Thyroid gland (tissue), 4 donors: Measurements from ENCODE around the gene RCAN2. TPM values are rescaled to one million over a fixed set of nuclear protein-coding genes. Genes with fewer than 3 reads are reported as not detected.
"Not testable (repeated sequence)": the region's sequence is repeated elsewhere in the genome, so short reads cannot be mapped to it uniquely, and the experiment has no call there.

Source experiments
- DNase-seq, 2 donors: peaks; one replicate each; pipeline ENCODE4 v3.0.0-alpha.2; 2019
- H3K27ac ChIP-seq, 3 donors: fragments of 200-600 bp; sonication (generic); 1 replicate in 2 of 3; 2 replicates in 1 of 3; pipeline ENCODE4 v1.5.1; 2016 to 2019; ENCODE audit warnings: mild to moderate bottlenecking in 1 of 3, moderate library complexity in 1 of 3
- H3K27me3 ChIP-seq: fragments of 200-600 bp; sonication (generic); one replicate; pipeline ENCODE4 v1.5.1; 2019
- H3K36me3 ChIP-seq, 2 donors: fragments of 200-600 bp; sonication (generic); one replicate each; pipeline ENCODE4 v1.5.1; 2016 to 2019
- H3K4me1 ChIP-seq, 2 donors: fragments of 200-600 bp; sonication (generic); one replicate each; pipeline ENCODE4 v1.5.1; 2017 to 2019
- H3K4me3 ChIP-seq, 3 donors: fragments of 200-600 bp; sonication (generic); replicated peaks in 1 of 3; 1 replicate in 2 of 3; 2 replicates in 1 of 3; pipeline ENCODE4 v1.5.1; 2016; ENCODE audit warnings: mild to moderate bottlenecking in 1 of 3
- H3K9me3 ChIP-seq: fragments of 200-600 bp; sonication (generic); one replicate; pipeline ENCODE4 v1.5.1; 2017
- CTCF ChIP-seq, 6 experiments: fragments of 200-600 bp in 3 of 6; fragments of 450-650 bp in 3 of 6; sonication (generic) in 3 of 6; IDR thresholded peaks; one replicate each; pipeline ENCODE4 v1.5.1; 2016 to 2019; ENCODE audit warnings: antibody characterized with exemption in 6 of 6, mild to moderate bottlenecking in 2 of 6, inconsistent platforms in 1 of 6, moderate library complexity in 1 of 6
- POLR2A ChIP-seq, 2 donors: fragments of 450-650 bp; IDR thresholded peaks; one replicate each; pipeline ENCODE4 v1.6.1; 2017; ENCODE audit warnings: antibody characterized with exemption in 2 of 2, mild to moderate bottlenecking in 2 of 2, moderate library complexity in 1 of 2
- WGBS, 2 donors: methylation state at CpG; one replicate each; pipeline ENCODE4 v1.1.5; 2017; 5-methylcytosine and 5-hydroxymethylcytosine counted together
- intact Hi-C: fragments of 100-400 bp; cut with DNase I; formaldehyde crosslinking; loops from one replicate; pipeline ENCODE4 v1.15.1; 2023
- total RNA-seq, 4 donors: library from RNA; depleted of rRNA; stranded (reverse); fragments of >200 nt; gene quantifications; one replicate each; pipeline ENCODE4 v1.2.3, GENCODE V29; 2016

The RCAN2 gene
- total RNA-seq, 4 donors from 2014 or later, result 14.0 to 33.2 (median 23.3) TPM

- intact Hi-C loops, result loop anchor here (5.0 kb wide), 2 partner anchors 185 to 320 kb away; no protein-coding TSS in a partner anchor
- no peak overlapping the region for H3K27ac ChIP-seq
- 78 to 82% methylated on average over 3 of the region's 3 CpGs for WGBS, 2 donors
These were observed 84.0 kb downstream of the RCAN2 start for GRCh38 chr6:46407246-46407645.

GRCh38 chr6:46405620-46406180, 85.5 kb downstream of the RCAN2 start:
- H3K27ac ChIP-seq, H3K27me3 ChIP-seq, H3K9me3 ChIP-seq, H3K4me3 ChIP-seq, H3K36me3 ChIP-seq, DNase-seq, H3K4me1 ChIP-seq: not testable (repeated sequence)
- 80 to 97% methylated on average over 1 to 6 of the region's 32 CpGs for WGBS, 2 donors
- intact Hi-C loops, result loop anchor here (5.0 kb wide), 2 partner anchors 183 to 318 kb away; no protein-coding TSS in a partner anchor

More at GRCh38 chr6:46407246-46407645, 84.0 kb downstream of the RCAN2 start:
- H3K36me3 ChIP-seq, result no peaks in the 10 kb centered on the region
- H3K27me3 ChIP-seq, result no peaks in the 10 kb centered on the region
- no peaks in the 10 kb centered on the region for H3K4me1 ChIP-seq
- no peaks in the 10 kb centered on the region for H3K9me3 ChIP-seq
- H3K4me3 ChIP-seq, result no peak overlapping the region
- no peak for DNase-seq
- TF ChIP-seq CTCF (IDR thresholded peaks at IDR 0.05) (no peak), POLR2A (IDR thresholded peaks at IDR 0.05) (no peak)

- intact Hi-C loops, result no loop called here
- no peaks in the 10 kb centered on the region for H3K27me3 ChIP-seq
- no peaks in the 10 kb centered on the region for H3K36me3 ChIP-seq
- DNase-seq, result no peak
- H3K4me3 ChIP-seq, result no peak overlapping the region
- H3K27ac ChIP-seq, result no peak overlapping the region
- H3K9me3 ChIP-seq, result no peaks in the 10 kb centered on the region
- 94 to 100% methylated on average over 1 of the region's 1 CpG for whole genome bisulfite sequencing, 2 donors
- no peak for TF ChIP-seq CTCF (IDR thresholded peaks at IDR 0.05)
- TF ChIP-seq POLR2A (IDR thresholded peaks at IDR 0.05), result no peak
- no peaks in the 10 kb centered on the region for H3K4me1 ChIP-seq
These were observed 90.4 kb downstream of the RCAN2 start for GRCh38 chr6:46400898-46401297.

- DNase-seq, result no peak
- WGBS, 2 donors, result 90 to 91% methylated on average over 4 of the region's 4 CpGs
- Histone ChIP-seq H3K27ac (no peak overlapping the region), H3K36me3 (no peaks in the 10 kb centered on the region), H3K4me1 (peaks cover 3 to 4% of the 10 kb centered on the region in 2 donors), H3K27me3 (no peaks in the 10 kb centered on the region), H3K9me3 (no peaks in the 10 kb centered on the region), H3K4me3 (no peak overlapping the region)
- TF ChIP-seq CTCF (IDR thresholded peaks at IDR 0.05) (no peak), POLR2A (IDR thresholded peaks at IDR 0.05) (no peak)
- intact Hi-C loops, result no loop called here
These were observed 95.7 kb downstream of the RCAN2 start for GRCh38 chr6:46395530-46395929.

- WGBS, 2 donors, result 62 to 75% methylated on average over 5 of the region's 5 CpGs
- no peak overlapping the region for H3K4me3 ChIP-seq
- intact Hi-C loops, result no loop called here
- H3K4me1 ChIP-seq, result peaks cover 3 to 11% of the 10 kb centered on the region in 2 donors
- H3K9me3 ChIP-seq, result no peaks in the 10 kb centered on the region
- no peak for DNase-seq
- TF ChIP-seq CTCF (IDR thresholded peaks at IDR 0.05) (no peak), POLR2A (IDR thresholded peaks at IDR 0.05) (no peak)
- no peaks in the 10 kb centered on the region for H3K36me3 ChIP-seq
- H3K27me3 ChIP-seq, result no peaks in the 10 kb centered on the region
- peak overlapping the region; percentile 2 to 29 (median 19) for H3K27ac ChIP-seq
These were observed 97.3 kb downstream of the RCAN2 start for GRCh38 chr6:46393940-46394337.
